K562 (cell line): ENCODE measurements around the gene PTCRA. TPM values are rescaled to one million over a fixed set of nuclear protein-coding genes. Genes with fewer than 3 reads are reported as not detected.

Experiments used
- AFF4 ChIP-seq: sonication (generic); formaldehyde crosslinking; IDR thresholded peaks from 2 replicates; pipeline ENCODE4 v1.8.0; 2023; ENCODE audit warnings: mild to moderate bottlenecking, missing genetic modification reagents
- ASH1L ChIP-seq: fragments of 450-650 bp; IDR thresholded peaks from 2 replicates; pipeline ENCODE4 v1.6.1; 2018; ENCODE audit warnings: borderline replicate concordance, mild to moderate bottlenecking, low read depth; ENCODE audit not compliant: partially characterized antibody
- ATF2 ChIP-seq: sonication (generic); formaldehyde crosslinking; IDR thresholded peaks from 2 replicates; pipeline ENCODE4 v1.8.1; 2022; ENCODE audit warnings: missing genetic modification reagents
- ATF3 ChIP-seq, 2 experiments: fragments of 450-650 bp in 1 of 2; sonication (generic) in 1 of 2; formaldehyde crosslinking in 1 of 2; IDR thresholded peaks in 1 of 2; conservative IDR thresholded peaks in 1 of 2; 2 replicates each; pipeline versions ENCODE4 v1.6.1 to v1.8.1; 2016 to 2023; ENCODE audit warnings: mild to moderate bottlenecking in 2 of 2, moderate library complexity in 2 of 2, inconsistent platforms in 1 of 2, missing genetic modification reagents in 1 of 2
- CBFA2T2 ChIP-seq: fragments of 450-650 bp; conservative IDR thresholded peaks from 2 replicates; pipeline ENCODE4 v1.6.1; 2017; ENCODE audit warnings: mild to moderate bottlenecking
- CREB5 ChIP-seq: fragments of 250-450 bp; sonication (Bioruptor Pico); IDR thresholded peaks from 2 replicates; pipeline ENCODE4 v1.5.0; 2020; ENCODE audit warnings: mild to moderate bottlenecking
- EGR1 ChIP-seq: fragments of 450-650 bp; conservative IDR thresholded peaks from 2 replicates; pipeline ENCODE4 v1.6.1; 2017; ENCODE audit warnings: mild to moderate bottlenecking
- FOXJ2 ChIP-seq: fragments of 200-800 bp; sonication (Bioruptor generic); IDR thresholded peaks from 2 replicates; pipeline ENCODE4 v1.6.1; 2016; ENCODE audit warnings: missing genetic modification characterization, missing compliant biosample characterization
- FOXP1 ChIP-seq: sonication (generic); formaldehyde crosslinking; IDR thresholded peaks from 2 replicates; pipeline ENCODE4 v1.8.0; 2022; ENCODE audit warnings: mild to moderate bottlenecking, missing genetic modification reagents
- NCOA1 ChIP-seq: fragments of 450-650 bp; IDR thresholded peaks from 2 replicates; pipeline ENCODE4 v1.6.1; 2016; ENCODE audit warnings: low read depth
- NCOR1 ChIP-seq: fragments of 450-650 bp; IDR thresholded peaks from 2 replicates; pipeline ENCODE4 v1.6.1; 2016; ENCODE audit warnings: mild to moderate bottlenecking, moderate library complexity
- PHTF2 ChIP-seq: fragments of 250-450 bp; sonication (Bioruptor Pico); IDR thresholded peaks from 2 replicates; pipeline ENCODE4 v1.5.0; 2021; ENCODE audit warnings: mild to moderate bottlenecking
- POLR2B ChIP-seq: fragments of 450-650 bp; IDR thresholded peaks from 2 replicates; pipeline ENCODE4 v1.6.1; 2018; ENCODE audit warnings: low read depth; ENCODE audit not compliant: partially characterized antibody
- SAFB2 ChIP-seq: fragments of 200-400 bp; formaldehyde crosslinking; IDR thresholded peaks from 2 replicates; pipeline ENCODE4 v1.6.1; 2018; ENCODE audit warnings: borderline replicate concordance, low read length, low read depth, moderate library complexity; ENCODE audit not compliant: severe bottlenecking
- SMARCA5 ChIP-seq: fragments of 450-650 bp; IDR thresholded peaks from 2 replicates; pipeline ENCODE4 v1.6.1; 2016
- SMARCB1 ChIP-seq: IDR thresholded peaks from 2 replicates; pipeline ENCODE4 v1.6.1; 2011; ENCODE audit warnings: improper control_type of control experiment, low read depth; ENCODE audit not compliant: insufficient read length
- STAG1 ChIP-seq: sonication (generic); formaldehyde crosslinking; IDR thresholded peaks from 2 replicates; pipeline ENCODE4 v1.5.0; 2020; ENCODE audit warnings: missing genetic modification reagents, borderline replicate concordance
- U2AF2 ChIP-seq: fragments of 200-400 bp; formaldehyde crosslinking; optimal IDR thresholded peaks from 2 replicates; pipeline ENCODE3; 2017; ENCODE audit warnings: low read depth, mild to moderate bottlenecking, low read length
- ZNF146 ChIP-seq: IDR thresholded peaks from one replicate; pipeline ENCODE4 v1.6.1; 2018; ENCODE audit warnings: missing compliant biosample characterization; ENCODE audit not compliant: unreplicated experiment
- ZNF3 ChIP-seq: fragments of 250-450 bp; sonication (Bioruptor Pico); IDR thresholded peaks from 2 replicates; pipeline ENCODE4 v1.5.0; 2021; ENCODE audit warnings: mild to moderate bottlenecking, moderate library complexity
- ZNF75A ChIP-seq: fragments of 450-650 bp; formaldehyde crosslinking; IDR thresholded peaks from 2 replicates; pipeline ENCODE4 v1.4.0; 2020; ENCODE audit warnings: mild to moderate bottlenecking
- polyA plus RNA-seq, 8 experiments: library from polyadenylated mRNA; depleted of rRNA in 4 of 8; stranded (reverse) in 5 of 8; unstranded in 3 of 8; fragments of >200 nt; fragmentation: Nextera tagmentation in 2 of 8; fragmentation: Illumina TruSeq in 1 of 8; extraction: Ambion mirVana in 2 of 8; extraction: Trizol in 1 of 8; gene quantifications; 2 replicates each; pipeline versions ENCODE4 v1.2.1 to v1.2.3, GENCODE V29; 2011 to 2014; ENCODE audit warnings: inconsistent platforms in 1 of 8, missing spikeins in 1 of 8
- total RNA-seq, 7 experiments: library from RNA; depleted of rRNA in 6 of 7; stranded (reverse); fragments of >200 nt in 6 of 7; fragmentation: Illumina TruSeq in 2 of 7; extraction: Trizol in 2 of 7; gene quantifications; 2 replicates each; pipeline versions ENCODE4 v1.2.1 to v1.2.3, GENCODE V29; 2011 to 2021; ENCODE audit warnings: low replicate concordance in 1 of 7

The PTCRA gene
- total and polyA plus RNA-seq, 9 of the 15 experiments (the other 6 are each of a cell fraction or from before 2014, with no cell fraction given) = 0.21 TPM; not detected in 8

DNA sequence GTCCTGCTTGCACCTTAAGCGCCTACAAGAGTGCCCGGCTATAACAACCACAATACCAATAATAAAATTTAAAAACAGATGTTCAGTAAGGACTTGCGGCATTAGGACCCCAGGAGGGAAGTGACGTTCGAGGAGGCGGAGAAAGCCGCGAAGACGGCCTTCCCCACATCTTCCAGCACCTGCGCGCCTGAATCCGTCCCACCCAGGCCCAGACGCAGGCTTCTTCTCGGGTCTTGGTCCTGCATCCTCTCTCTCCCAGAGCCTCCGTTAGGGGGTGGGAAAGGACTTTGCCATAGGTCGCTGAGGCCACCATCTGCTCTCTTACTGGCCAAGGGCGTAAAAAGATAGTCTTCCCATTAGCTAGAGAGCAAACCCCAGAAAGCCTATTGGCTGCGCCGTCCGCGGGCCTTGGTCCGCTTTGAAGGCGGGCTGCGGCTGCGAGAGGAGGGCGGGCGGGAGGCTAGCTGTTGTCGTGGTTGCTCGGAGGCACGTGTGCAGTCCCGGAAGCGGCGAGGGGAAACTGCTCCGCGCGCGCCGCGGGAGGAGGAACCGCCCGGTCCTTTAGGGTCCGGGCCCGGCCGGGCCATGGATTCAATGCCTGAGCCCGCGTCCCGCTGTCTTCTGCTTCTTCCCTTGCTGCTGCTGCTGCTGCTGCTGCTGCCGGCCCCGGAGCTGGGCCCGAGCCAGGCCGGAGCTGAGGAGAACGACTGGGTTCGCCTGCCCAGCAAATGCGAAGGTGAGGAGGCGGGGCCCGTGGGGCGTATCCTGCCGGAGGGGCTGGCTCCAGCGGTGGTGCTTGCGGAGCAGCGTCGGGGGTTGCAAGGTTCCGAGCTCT is 13.3 kb downstream of the PTCRA start, which contains the start of gene CNPY3 (continued):
- TF ChIP-seq POLR2B (peak; percentile 62), ZNF3 (no peak), NCOR1 (no peak), STAG1 (CRISPR knock-in tag) (no peak), FOXP1 (peak; percentile 92), CBFA2T2 (no peak; the same call in 1 of the 2 replicates), EGR1 (peak; percentile 38), ZNF75A (CRISPR knock-in tag) (no peak), SMARCB1 (no peak), U2AF2 (no peak), ASH1L (peak; percentile 99), ATF2 (CRISPR knock-in tag) (no peak), NCOA1 (peak; percentile 82; the same call in 1 of the 2 replicates), ATF3 (IDR thresholded peaks at IDR 0.05) (no peak), ATF3 (CRISPR knock-in tag; conservative IDR thresholded peaks at IDR 0.05) (no peak), SMARCA5 (no peak), PHTF2 (CRISPR knock-in tag) (no peak), SAFB2 (no peak), FOXJ2 (peak; percentile 85; the same call in 1 of the 2 replicates), AFF4 (CRISPR knock-in tag) (peak; percentile 89; the same call in 1 of the 2 replicates), CREB5 (no peak), ZNF146 (CRISPR knock-in tag) (no peak)
